ENCODE data around the gene PSMA6. TPM values are rescaled to one million over a fixed set of nuclear protein-coding genes. Genes with fewer than 3 reads are reported as not detected.
"Not testable (repeated sequence)": the region's sequence is repeated elsewhere in the genome, so short reads cannot be mapped to it uniquely, and the experiment has no call there.

PSMA6 gene
- total RNA-seq, 3 donors from 2014 or later, result 130 to 183 (median 159) TPM

GRCh38 chr14:35299708-35300107 lies 7.5 kb downstream of the PSMA6 start:
- no peak overlapping the region for H3K4me3 ChIP-seq
- peaks cover 12% of the 10 kb centered on the region for H3K4me1 ChIP-seq (ENCODE audit: low read depth)
- intact Hi-C loops (cut with DNase I, micrococcal nuclease), result no loop called here
- no peak for DNase-seq
- TF ChIP-seq CTCF (IDR thresholded peaks at IDR 0.05), result no peak
- ATAC-seq, result no peak
- no peaks in the 10 kb centered on the region for H3K36me3 ChIP-seq (ENCODE audit: low read depth)
- H3K9me3 ChIP-seq, result no peaks in the 10 kb centered on the region

GRCh38 chr14:35300228-35300627 lies 8.0 kb downstream of the PSMA6 start:
- peaks cover 7% of the 10 kb centered on the region for H3K4me1 ChIP-seq (ENCODE audit: low read depth)
- no peak overlapping the region for H3K4me3 ChIP-seq
- ATAC-seq (no peak), DNase-seq (no peak)
- H3K9me3 ChIP-seq, result no peaks in the 10 kb centered on the region
- no peaks in the 10 kb centered on the region for H3K36me3 ChIP-seq (ENCODE audit: low read depth)
- intact Hi-C loops (cut with DNase I, micrococcal nuclease), result no loop called here
- no peak for TF ChIP-seq CTCF (IDR thresholded peaks at IDR 0.05)

- H3K4me1 ChIP-seq (ENCODE audit: low read depth); H3K36me3 ChIP-seq (ENCODE audit: low read depth); DNase-seq; intact Hi-C loops (cut with DNase I, micrococcal nuclease); ATAC-seq; H3K4me3 ChIP-seq; H3K9me3 ChIP-seq: not testable (repeated sequence)
Observed at GRCh38 chr14:35301334-35301733, 9.2 kb downstream of the PSMA6 start.

GRCh38 chr14:35301735-35302528 lies 9.8 kb downstream of the PSMA6 start:
- no peak for TF ChIP-seq CTCF (IDR thresholded peaks at IDR 0.05)
- no peak for DNase-seq
- Histone ChIP-seq H3K4me3 (no peak overlapping the region), H3K36me3 (ENCODE audit: low read depth) (no peaks in the 10 kb centered on the region), H3K4me1 (ENCODE audit: low read depth) (no peaks in the 10 kb centered on the region), H3K9me3 (no peaks in the 10 kb centered on the region)
- intact Hi-C loops (cut with DNase I, micrococcal nuclease), result no loop called here
- no peak for ATAC-seq

- intact Hi-C loops (cut with DNase I, micrococcal nuclease), result no loop called here
- Histone ChIP-seq H3K9me3 (no peaks in the 10 kb centered on the region), H3K36me3 (ENCODE audit: low read depth) (no peaks in the 10 kb centered on the region), H3K4me1 (ENCODE audit: low read depth) (no peaks in the 10 kb centered on the region), H3K4me3 (no peak overlapping the region)
- no peak for TF ChIP-seq CTCF (IDR thresholded peaks at IDR 0.05)
- ATAC-seq, result no peak
- no peak for DNase-seq
Observed at GRCh38 chr14:35303149-35303935, 11.2 kb downstream of the PSMA6 start.

- no peak for TF ChIP-seq CTCF (IDR thresholded peaks at IDR 0.05)
- H3K4me3 ChIP-seq, result no peak overlapping the region
- intact Hi-C loops (cut with DNase I, micrococcal nuclease), result no loop called here
- H3K9me3 ChIP-seq, result no peaks in the 10 kb centered on the region
- DNase-seq (no peak), ATAC-seq (no peak)
- no peaks in the 10 kb centered on the region for H3K4me1 ChIP-seq (ENCODE audit: low read depth)
- peaks cover 8% of the 10 kb centered on the region for H3K36me3 ChIP-seq (ENCODE audit: low read depth)
Observed at GRCh38 chr14:35304812-35305462, 12.8 kb downstream of the PSMA6 start.
